Renal pelvis (tissue), 4 donors: ENCODE measurements around the gene KXD1. TPM values are rescaled to one million over a fixed set of nuclear protein-coding genes. Genes with fewer than 3 reads are reported as not detected.
"Not testable (repeated sequence)": the region's sequence is repeated elsewhere in the genome, so short reads cannot be mapped to it uniquely, and the experiment has no call there.

ENCODE experiments used
- DNase-seq: peaks from one replicate; pipeline ENCODE4 v3.0.0-alpha.2; 2013
- polyA plus RNA-seq, 3 donors: library from polyadenylated mRNA; unstranded; fragments of 120-200 nt; gene quantifications; one replicate each; pipeline ENCODE4 v1.2.1, GENCODE V29; 2013; ENCODE audit not compliant: insufficient read length in 3 of 3

KXD1 gene
- polyA plus RNA-seq, 3 donors, result 60.8 to 70.3 (median 67.5) TPM

- peak; percentile 97 for DNase-seq
These were observed 14.1 kb downstream of the KXD1 start, which contains the start of gene UBA52 for GRCh38 chr19:18571564-18572344. Gene UBA52, plus strand, starts transcription at chr19:18571857. Its CDS starts 1,444 bp downstream, at chr19:18573301.

DNA sequence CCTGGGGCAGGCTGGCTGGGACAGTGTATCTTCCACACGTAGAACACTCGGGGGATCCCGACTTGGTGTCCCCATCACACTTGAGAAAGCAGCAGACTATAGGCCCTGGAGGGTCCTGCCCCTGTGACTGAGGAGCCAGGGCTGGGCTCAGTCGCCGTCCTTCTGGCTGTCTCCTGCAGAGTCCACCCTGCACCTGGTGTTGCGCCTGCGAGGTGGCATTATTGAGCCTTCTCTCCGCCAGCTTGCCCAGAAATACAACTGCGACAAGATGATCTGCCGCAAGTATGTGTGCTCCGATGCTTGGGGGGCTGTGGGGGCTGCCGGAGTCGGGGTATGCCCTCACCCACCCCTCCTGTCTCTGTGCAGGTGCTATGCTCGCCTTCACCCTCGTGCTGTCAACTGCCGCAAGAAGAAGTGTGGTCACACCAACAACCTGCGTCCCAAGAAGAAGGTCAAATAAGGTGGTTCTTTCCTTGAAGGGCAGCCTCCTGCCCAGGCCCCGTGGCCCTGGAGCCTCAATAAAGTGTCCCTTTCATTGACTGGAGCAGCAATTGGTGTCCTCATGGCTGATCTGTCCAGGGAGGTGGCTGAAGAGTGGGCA lies 17.1 kb downstream of the KXD1 start:
- DNase-seq, result no peak

- DNase-seq, result no peak
These were observed 18.7 kb downstream of the KXD1 start for GRCh38 chr19:18576383-18576782.

DNA sequence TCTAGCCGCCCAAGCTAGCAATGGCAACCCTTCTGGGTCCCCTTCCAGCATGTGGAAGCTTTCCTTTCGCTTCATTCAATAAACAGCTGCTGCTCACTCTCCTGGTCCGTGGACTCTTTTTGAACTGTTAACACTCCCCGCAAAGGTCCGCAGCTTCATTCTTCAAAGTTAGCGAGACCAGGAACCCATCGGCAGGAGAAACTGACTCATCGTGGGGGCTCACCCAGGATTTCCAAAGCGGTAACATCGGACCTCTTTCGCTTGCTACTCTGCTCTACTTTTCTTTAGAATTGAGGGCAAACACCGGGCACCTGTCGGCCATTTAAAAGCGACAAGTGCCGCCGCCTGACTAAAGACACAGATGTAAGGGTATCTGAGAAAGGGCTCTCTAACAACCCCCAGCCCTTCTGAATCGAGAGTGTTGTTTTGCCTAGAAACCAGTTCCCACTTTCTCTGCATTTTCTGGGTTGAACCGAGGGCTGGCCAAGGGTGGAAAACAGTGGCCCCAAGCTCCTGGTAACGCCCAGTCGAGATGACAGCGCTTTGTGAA lies 19.8 kb downstream of the KXD1 start:
- DNase-seq, result no peak

GRCh38 chr19:18580311-18580710 lies 22.6 kb downstream of the KXD1 start:
- DNase-seq, result no peak

DNA sequence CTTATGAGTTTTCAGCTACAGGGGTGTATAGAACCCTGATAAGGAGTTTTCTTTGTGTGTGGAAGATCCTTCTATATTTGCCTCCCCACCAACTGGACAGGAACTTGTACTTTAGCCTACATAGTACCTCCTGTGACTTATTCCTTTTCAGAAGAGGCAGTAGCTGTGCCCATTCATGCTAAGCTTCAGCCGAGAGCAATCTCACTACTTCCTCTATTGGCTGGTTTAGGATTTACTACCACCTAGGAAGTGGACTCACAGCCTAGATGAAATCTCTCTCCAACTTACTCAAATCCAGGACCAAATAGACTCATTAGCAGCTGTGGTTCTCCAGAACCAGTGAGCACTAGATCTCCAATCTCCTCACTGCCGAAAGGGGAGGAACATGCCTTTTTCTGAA lies 28.6 kb downstream of the KXD1 start:
- no peak for DNase-seq

GRCh38 chr19:18587561-18587960 lies 29.9 kb downstream of the KXD1 start:
- no peak for DNase-seq

GRCh38 chr19:18587962-18588610 lies 30.4 kb downstream of the KXD1 start:
- no peak for DNase-seq

DNA sequence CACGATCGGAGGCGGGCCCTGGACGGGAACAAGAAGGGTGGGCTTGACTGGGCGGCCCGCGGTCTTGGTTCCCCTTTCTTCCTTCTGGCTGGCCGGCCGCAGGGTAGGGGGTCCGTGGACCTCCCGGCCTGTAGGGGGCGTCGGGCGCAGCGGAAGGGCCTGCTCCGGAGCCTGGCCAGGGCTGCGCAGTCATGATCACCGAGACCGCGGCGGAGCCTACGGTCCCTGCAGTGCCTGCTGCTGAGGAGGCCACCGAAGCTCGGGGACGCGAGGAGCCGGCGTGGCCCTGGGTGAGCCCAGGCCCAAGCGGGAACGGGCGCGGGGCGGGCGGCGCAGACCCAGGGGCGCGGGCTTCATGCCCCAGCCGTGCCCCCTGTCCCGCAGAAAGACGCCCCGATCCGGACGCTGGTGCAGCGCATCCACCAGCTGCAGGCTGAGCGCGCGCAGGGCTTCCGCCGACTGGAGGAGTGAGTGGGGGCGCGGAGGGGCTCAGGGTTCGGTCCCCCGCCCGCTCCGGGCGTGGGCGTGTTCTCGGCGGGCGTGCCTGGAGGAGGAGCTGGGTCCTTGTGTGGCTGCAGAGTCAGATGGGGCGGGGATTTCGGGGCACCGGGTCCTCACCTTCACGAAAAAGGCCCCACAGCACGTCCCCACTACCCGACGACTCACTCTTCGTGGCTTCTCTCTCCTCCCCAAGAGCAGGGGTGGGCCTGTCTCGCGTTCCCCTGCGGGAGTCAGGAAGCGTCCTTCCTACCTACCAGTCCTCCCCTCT lies 31.1 kb downstream of the KXD1 start, which contains the start of gene REX1BD:
REX1BD (plus strand) TSS at position 188 of the 769 bp plus-strand sequence; CDS start at position 192, 4 bp downstream.
- peak; percentile 86 for DNase-seq

DNA sequence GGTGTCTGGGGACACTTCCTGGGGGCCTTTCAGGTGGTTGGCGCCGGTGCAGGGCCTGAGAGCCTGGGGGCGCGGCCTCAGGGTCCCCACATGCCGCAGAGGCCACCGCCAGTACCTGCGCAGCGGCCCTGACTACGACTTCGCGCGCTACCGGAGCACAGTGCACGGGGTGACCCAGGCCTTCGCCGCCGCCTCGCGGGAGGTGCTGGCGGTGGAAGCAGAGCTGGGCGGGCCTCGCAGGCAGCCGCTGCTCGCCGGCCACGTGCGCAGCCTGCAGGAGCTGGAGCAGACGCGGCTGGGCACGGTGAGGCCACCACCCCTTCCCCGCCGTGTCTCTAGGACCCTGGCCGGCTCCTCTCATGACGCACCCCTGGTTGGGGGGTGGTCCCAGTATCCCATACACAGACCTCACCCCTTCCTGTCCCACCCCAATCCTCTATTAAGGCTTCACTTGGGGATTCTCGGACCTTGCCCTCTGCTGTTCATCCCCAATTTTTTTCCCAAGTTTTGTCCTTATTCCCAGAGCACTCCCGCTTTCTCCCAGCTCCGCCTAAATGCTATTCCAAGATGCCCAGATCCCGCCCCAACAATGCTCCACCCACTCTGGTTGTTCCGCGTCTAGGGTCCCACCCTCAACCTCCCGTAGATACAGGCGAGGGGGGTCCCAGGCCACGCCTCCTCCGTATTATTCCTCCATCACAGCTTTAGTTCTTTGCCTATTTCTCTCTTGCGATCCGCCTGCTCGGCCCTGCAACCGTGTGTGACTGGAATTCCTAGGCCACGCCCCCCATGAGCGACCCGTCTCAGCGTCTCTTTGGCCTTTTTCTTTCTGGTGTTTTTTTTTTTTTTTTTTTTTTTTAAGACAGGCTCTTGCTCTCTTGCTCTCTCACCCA lies 32.0 kb downstream of the KXD1 start:
- DNase-seq, result peak; percentile 68

- peak; percentile 87 for DNase-seq
These were observed 32.9 kb downstream of the KXD1 start for GRCh38 chr19:18590273-18591272.

DNA sequence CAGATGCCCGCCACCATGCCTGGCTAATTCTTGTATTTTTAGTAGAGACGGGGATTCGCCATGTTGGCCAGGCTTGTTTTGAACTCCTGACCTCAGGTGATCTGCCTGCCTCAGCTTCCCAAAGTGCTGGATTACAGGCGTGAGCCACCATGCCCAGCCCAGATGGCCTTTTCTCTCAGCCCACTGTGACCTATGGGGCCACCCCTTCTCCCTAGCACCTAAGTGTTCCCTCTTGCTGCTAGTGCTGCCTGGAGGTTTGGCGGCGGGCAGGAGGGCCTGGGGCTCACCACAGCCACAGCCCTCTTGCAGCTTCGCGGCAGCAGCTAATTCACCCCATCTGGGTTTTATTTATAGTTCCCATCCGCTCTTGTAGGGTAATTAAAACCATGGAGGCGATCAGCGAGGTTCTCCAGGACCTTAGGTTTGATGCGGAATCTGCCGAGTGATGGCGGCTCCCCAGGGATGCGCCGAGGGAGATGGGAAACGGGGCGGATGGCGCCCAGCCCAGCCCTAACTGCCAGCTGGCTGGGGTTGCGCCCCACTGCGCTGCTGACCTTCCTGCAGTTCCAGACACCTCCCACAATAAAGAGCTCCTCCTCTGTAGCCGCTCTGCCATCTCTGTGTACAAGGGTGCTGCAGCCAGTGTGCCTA lies 34.2 kb downstream of the KXD1 start:
- no peak for DNase-seq

GRCh38 chr19:18592732-18593131 lies 35.1 kb downstream of the KXD1 start:
- DNase-seq, result not testable (repeated sequence)

DNA sequence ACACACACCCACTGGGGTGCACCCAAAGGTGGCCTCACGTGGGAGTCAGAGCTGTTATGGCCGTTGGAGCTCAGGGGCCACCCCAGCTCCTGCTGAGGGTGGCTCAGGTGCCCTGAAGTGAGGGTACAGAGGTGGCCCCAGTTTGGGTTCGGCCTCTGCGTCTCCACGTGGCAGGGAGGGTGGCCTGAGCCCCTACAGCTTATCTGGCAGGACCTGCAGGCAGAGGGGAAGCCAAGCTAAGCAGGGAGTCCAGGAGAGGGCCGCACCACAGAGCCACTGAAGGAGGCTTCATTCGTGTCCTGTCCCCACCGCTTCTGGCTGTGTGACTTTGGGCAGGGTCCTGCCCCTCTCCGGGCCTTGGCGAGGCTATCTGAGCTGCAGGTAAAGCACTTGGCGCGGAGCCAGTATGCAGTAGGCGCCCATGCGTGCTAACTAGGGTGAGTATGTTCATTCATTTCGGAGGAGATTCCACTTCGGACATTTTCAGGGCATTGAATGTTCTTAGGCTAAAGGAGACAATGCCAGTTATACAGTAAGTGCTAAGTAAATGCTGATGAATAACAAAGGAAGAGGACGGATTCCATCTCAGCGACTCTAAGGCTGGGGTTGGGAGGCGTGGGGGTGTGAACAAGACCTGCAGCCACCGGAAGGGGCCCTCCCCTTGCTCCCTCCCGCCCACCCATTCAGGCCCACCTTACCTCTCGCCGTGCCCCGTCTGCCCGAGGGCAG lies 35.9 kb downstream of the KXD1 start:
- DNase-seq, result no peak

- peak; percentile 85 for DNase-seq
These were observed 36.6 kb downstream of the KXD1 start for GRCh38 chr19:18594096-18594823.

GRCh38 chr19:18594824-18595373 lies 37.2 kb downstream of the KXD1 start:
- DNase-seq, result no peak

DNA sequence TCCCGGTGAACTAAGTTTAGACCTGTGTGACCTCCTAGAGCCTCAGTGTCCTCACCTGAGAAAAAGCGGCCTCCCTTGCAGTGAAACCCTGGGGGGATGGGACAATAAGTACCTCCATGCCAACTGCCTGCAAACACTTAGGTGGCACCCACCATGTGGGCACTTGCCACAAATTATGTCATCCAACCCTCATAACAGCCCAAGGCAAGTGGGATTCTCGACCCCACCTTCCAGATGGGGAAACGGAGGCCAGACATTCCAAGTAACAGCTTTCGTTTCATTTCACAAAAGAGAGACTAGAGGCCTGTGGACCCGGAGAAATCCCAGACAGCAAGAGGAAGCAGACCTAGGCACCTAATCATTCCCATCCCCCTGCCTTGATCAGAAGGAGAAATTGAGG lies 37.8 kb downstream of the KXD1 start:
- DNase-seq, result no peak
